OCI-LY1 (cell line): ENCODE data around the gene EFHD2.
"Not testable (repeated sequence)": the region's sequence is repeated elsewhere in the genome, so short reads cannot be mapped to it uniquely, and the experiment has no call there.

ENCODE experiments used
- CTCF ChIP-seq: fragments of 200-600 bp; sonication (generic), shearing (Covaris generic); IDR thresholded peaks from 2 replicates; pipeline ENCODE4 v1.5.1; 2017; ENCODE audit warnings: mild to moderate bottlenecking, antibody characterized with exemption, low read length, moderate library complexity, mixed read lengths
- EZH2 ChIP-seq: fragments of 200-600 bp; sonication (generic), shearing (Covaris generic); IDR thresholded peaks from 2 replicates; pipeline ENCODE4 v1.8.0; 2017; ENCODE audit warnings: borderline replicate concordance, mixed run types, mild to moderate bottlenecking, antibody characterized with exemption, low read length, moderate library complexity, mixed read lengths

- TF ChIP-seq CTCF, EZH2: not testable (repeated sequence)
Observed at GRCh38 chr1:15466955-15467625, 57.4 kb downstream of the EFHD2 start.
